GM21423 (cell line): ENCODE results near the gene EPC1.
"Not testable (repeated sequence)": the region's sequence is repeated elsewhere in the genome, so short reads cannot be mapped to it uniquely, and the experiment has no call there.

Source experiments
- ATAC-seq: cut with Tn5 transposase; IDR thresholded peaks from one replicate; pipeline ENCODE4 v1.9.1; 2021; ENCODE audit warnings: mild to moderate bottlenecking, moderate library complexity; ENCODE audit not compliant: unreplicated experiment

The EPC1 gene, protein sequence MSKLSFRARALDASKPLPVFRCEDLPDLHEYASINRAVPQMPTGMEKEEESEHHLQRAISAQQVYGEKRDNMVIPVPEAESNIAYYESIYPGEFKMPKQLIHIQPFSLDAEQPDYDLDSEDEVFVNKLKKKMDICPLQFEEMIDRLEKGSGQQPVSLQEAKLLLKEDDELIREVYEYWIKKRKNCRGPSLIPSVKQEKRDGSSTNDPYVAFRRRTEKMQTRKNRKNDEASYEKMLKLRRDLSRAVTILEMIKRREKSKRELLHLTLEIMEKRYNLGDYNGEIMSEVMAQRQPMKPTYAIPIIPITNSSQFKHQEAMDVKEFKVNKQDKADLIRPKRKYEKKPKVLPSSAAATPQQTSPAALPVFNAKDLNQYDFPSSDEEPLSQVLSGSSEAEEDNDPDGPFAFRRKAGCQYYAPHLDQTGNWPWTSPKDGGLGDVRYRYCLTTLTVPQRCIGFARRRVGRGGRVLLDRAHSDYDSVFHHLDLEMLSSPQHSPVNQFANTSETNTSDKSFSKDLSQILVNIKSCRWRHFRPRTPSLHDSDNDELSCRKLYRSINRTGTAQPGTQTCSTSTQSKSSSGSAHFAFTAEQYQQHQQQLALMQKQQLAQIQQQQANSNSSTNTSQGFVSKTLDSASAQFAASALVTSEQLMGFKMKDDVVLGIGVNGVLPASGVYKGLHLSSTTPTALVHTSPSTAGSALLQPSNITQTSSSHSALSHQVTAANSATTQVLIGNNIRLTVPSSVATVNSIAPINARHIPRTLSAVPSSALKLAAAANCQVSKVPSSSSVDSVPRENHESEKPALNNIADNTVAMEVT

DNA sequence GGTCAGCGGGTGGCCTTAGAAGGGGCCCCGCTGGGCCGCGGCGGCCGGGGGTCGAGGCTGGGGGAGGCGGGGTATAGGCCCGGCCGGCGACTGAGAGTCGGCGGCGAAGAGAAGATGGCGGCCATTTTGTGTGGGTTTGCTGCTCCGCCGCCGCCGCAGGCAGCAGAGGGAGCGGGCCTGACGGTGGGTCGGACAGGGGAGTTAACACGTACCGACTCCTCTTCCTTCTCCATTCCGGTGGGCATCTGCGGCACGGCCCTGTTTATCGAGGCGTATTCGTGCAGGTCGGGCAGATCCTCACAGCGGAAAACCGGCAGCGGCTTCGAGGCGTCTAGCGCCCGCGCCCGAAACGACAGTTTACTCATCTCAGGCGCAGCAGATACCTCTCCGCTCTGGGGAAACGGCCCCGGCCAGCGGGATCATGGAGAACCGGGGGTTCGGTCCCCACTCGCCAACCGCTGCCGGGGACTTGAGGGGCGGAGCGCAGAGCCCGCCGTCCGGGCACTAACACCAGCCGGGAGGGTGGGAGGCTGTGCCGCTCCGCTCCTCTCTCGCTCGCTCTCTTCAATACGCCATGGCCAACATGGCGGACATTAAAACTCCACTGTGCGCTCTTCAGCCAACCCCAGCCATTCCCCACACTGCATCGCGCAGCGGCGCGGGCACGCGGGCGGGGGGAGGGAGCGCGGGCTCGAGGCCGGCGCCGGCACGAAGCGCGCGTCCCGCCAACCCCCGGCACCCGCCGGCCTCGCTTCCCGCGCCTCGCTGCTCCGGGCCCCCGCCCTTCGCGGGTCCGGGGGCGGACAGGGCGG lies at the start of gene EPC1:
EPC1 (minus strand) TSS at position 608 of the 812 bp plus-strand sequence; CDS start at position 365, 243 bp downstream.
- peak; percentile 58 for ATAC-seq

DNA sequence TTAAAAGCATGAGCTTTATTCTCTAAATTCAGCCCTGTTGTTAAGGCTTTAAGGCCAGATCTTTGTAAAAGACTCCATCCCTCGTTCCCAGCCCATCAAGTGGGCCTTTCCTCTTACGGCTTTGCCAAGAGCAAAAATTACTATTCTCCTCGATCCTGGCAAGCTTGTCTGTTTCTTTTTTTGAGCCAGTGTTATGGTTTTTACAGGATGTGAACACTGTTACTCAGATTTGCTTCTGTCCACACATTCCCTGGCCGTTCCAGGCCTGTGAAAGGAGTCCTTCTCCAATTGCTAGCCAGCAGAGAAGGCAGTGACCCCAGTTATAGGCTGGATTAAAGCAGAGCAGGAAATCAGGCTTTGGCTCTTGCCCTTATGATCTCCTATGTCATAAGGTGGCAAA lies 47.0 kb upstream of the EPC1 start:
- ATAC-seq, result no peak

DNA sequence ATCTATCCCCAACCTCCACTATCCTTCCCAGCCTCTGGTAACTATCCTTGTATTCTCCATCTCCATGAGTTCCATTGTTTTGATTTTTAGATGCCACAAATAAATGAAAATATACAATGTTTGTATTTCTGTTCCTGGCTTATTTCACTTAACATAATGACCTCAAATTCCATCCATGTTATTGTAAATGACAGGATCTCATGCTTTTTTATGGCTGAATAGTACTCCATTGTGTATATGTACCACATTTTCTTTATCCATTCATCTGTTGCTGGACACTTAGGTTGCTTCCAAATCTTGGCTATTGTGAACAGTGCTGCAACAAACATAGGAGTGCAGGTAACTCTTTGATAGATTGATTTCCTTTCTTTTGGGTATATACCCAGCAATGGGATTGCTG lies 45.3 kb upstream of the EPC1 start:
- not testable (repeated sequence) for ATAC-seq

DNA sequence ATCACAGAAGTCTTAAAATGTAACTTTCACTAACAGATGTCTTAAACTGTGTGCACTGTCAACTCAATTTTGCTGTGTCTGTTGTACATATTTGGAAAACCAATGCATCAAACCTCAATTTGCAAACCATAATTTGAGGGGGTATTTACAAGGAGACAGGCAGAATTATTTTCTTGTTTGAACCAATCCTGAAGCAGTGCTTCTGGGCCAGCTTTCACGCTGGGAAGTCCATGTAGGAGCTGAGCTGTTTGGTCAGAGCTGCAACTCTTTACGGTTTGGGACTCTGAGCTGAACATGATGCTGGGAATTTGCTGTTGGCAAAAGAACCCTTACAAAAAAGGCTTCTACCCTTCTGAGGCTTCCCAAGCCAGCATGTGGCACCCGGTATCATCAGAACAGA lies 43.2 kb upstream of the EPC1 start:
- no peak for ATAC-seq

DNA sequence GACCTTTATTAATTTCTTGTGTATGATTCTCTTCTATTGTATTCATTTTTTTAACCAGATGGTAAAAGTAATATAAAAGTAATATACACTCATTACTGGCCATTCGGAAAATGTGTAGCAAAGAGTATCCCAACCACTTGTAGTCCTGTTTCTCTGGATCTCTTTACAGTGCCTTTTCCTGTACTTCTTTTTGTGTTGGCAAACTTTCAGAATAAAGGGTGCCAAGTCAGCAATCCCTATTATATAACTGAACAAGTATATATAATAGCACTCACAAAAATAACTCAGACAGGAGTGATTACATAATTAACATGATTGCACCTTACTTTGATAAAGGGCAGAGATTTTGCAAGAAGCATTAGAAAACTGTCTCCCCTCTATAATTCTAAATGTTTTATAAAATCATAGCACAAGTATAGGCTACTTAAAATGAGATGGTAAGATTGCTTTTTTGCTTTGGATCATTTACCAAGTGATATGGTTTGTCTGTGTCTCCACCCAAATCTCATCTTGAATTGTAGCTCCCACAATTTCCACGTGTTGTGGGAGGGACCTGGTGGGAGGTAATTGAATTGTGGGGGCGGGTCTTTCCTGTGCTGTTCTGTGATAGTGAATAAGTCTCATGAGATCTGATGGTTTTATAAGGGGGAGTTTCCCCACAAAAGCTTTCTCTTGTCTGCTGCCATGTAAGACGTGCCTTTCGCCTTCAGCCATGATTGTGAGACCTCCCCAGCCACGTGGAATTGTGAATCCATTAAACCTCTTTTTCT lies 41.5 kb upstream of the EPC1 start:
- no peak for ATAC-seq

DNA sequence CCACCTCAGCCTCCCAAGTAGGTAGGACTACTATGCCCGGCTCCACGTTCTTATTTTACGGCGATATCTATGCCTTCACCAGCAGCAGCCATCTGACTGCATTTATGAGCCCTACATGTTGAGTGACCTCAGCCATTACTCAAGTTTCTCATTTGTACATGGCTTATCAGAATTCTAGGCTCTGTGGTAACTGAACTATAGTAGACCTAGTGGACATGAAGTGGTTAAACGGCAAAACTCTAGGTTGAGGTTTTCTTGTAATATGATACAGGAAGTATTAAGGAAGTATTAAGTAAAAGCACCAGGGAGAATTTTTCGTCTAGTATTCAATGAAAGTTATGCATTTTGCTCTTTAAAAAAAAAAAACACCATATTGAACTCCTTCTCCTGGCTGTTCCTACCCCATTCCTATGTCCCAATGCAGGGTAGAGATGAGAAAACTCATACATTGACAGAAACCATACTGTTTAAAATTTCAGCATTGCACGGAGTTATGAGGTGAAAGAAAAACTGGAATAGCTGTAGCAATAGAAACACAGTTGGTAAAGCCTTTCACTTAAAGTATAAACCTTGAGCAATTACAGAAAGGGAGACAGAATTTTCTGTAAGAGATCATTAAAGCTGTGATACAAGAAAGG lies 39.8 kb upstream of the EPC1 start:
- ATAC-seq, result no peak

DNA sequence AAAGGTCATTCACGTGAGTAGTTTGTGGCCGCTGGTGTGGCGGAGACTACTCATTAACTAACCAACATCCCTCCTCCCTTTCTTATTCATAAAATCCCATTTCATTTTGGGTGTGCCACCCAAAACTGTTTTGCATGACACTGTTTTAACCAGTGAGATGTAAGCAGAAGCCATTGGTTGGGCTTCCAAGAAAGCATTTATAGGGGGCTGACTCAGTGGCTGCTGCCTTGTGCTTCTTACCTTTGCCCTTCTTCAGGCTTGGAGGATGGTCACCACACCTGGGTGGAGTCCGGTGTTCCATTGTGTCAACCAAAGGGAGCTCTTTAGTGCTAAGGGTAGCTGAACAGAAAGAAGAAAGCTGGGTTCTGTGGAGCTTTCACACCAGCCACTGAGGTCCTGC lies 37.2 kb upstream of the EPC1 start:
- ATAC-seq, result no peak

DNA sequence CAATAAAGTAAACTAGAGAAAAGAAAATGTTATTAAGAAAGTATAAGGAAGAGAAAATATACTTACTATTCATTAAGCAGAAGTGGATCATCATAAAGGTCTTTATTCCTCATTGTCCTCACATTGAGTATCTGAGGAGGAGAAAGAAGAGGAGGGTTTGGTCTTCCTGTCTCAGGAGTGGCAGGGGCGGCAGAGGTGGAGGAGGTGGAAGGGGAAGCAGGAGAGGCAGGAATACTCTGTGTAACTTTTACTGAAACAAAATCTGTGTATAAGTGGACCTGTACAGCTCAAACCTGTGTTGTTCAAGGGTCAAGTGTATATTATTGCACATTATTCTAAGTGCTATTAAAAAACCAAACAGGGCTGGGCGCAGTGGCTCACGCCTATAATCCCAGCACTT lies 34.2 kb upstream of the EPC1 start:
- no peak for ATAC-seq

DNA sequence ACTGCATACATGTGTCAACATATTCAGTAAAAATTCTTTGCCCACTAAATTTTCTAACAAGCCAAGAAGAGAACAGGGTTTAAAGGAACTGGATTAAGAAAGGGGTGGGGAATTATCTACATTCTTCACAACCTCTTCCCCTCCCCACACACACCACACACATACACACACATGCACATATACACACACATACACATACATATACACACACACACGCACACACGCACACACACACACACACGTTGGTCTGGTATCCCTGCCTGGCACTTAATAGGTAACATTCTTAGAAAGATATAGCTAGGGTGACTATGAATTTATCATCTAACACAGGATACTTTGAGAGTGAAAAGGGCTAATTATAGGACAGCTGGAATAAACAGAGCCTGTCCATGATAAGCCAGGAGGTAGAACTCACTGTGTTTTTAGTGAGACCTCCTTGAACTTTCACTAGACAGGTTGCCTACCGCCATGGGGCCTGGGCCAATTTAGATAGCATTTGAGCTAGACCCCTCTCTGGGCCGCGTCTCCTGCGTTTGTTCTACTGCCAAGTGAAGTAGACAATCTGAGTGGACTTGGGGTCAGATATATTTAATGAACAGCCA lies 33.1 kb upstream of the EPC1 start:
- no peak for ATAC-seq

DNA sequence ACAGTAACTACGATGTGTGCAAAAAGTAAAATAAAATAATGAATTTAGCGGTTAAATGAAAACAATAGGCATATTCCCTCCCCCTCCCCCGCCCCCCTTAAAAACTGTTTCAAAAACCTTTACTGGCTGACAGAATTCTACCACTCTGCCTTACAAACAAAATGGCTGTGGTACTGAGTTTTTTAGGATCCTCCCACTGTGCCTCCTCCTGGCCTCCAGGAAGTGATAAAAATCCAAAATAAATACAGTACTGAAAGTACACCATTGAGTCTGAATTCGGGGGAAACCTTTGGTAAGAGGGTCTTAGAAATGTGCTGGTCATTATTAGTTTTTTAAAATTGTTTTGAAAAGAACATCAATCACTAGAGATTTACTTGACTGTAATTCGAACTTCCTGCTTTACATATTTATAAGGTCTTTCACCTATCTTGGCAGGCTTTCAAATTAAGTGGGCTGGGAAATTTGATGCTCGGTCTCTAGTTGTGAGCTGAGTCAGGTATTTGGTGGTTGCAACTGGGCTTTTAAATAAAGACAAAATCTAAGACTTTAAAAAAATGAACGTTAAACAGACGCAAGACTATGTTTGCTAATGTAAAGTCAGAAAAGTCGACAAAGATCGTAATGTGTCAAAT lies 32.5 kb upstream of the EPC1 start:
- no peak for ATAC-seq

DNA sequence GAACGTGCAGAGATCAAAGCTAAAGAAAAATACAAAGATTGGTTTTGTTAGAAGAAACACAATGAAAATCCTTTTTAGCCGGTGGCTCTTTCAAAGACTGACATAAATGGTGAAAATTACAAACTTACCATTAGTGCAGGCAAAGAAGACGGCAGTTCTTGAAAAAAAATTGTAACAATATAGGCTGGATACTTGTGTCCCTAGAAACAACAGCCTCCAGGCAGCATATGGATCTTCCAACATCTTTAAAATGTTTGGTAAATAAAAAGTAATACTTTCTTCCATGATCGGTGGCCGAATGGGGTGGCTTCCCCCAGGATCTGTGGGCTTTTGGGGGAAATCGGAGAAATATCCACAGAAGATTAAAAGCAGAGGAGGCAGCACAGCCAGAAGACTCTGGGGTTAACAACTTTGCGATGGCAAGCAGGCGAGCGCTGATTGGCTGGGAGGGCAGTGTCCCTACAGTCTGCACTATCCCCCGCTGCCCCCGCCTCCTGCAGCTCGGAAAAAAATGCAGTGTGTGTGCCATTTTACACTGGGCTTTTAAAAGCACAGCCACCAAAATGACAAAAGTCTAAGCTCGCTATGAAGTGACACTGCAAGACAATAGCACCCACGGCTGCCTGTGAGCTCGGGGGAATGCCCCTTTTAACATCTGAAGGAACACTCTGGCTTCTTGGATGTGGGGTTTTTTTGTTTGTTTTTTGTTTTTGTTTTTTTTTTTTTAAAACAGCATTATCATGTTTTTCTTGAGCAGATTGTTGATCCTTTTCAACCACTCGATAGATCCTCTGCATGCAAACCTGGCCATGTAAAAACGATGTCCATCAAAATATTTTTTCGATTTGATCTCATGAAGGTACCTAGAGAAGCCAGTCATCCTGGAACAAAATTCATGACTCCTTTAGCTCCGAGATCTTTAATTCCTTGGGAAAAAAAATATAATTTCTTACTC lies 31.7 kb upstream of the EPC1 start:
- ATAC-seq, result peak; percentile 92

DNA sequence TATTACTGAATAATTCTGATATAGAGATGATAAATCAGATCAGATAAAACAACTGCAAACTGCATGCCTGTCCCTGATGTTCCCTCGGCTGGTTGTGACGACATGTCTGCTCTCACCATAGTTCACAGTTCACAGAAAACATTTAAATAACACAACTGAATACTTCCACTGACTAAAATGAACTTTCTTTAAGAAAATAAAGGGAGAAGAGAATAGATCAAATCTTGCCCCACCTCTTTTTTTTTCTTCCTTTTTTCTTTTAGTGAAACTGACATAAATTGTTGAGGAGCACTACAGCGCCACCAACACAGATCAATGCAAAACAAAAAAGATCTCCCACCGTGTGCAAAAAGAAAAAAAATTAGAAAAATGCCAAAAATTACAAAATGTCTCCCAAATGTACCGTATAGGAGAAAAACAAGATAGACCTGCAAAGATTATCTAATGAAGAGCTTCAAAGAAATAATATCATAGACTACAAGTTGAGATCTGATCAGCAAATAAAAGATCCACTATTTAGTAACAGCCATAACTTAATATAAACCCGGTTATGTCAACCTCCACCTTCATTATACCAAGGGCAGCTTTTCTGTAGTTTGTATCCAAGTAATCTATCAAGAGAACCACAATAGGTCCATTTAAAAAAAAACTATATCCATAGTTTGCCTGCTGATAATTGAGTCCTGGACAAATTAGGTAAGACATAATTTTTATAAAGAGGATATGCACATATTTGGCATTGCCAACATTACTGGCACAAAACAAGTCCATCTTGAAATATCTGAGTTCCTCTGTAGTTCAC lies 30.7 kb upstream of the EPC1 start:
- ATAC-seq, result peak; percentile 33

DNA sequence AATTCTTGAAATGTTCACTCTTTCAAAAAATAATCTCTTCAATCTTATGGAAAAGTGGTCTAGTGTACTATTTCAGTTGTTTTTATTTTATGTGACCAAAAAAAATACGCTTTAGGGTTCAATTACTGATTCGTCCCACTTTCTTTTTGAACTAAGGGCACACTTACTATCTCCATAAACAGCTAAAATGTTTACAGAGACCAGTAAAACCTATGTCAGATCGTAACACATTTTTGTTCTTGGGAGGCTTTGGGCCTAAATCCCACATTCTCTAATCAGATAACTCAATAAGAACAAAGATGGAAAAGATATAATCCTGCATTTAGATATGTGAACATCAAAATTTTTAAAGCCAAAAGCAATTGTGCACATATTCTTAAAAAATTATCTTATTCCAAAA lies 29.8 kb upstream of the EPC1 start:
- ATAC-seq, result no peak

DNA sequence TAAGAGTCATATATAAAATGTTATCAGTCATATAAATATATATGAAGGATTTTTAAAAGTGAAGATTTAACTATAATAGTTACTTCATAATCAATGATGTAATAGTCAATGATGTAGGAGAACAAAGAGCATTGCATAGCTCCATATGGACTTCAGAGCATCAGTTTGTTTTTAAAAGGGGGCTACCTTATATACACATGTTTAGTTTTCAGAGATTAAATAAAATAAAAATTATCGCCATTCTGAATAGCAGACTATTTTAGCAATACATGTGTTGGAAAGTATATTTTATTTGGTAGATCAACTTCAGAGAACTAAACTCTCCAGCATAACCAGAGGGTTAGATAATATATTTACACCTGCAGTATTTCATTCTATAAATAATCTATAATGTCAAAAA lies 29.1 kb upstream of the EPC1 start:
- no peak for ATAC-seq

DNA sequence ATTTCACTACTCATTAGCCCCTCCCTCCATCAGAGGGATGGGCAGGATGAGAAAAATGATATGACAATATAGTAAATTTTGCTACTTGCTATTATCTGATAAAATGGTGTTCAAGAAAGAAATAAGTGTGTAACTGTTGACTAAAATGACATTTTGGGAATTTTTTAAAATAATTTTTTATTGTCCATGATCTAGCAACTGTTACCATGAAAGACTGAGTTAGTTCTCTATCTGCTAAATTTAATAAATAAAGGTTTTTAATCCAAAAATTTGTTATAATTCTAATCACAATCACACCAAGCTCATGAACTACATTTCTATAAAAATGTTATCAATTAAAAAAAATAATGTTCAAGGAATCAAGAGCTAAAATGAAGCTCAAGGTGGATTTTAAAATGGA lies 28.7 kb upstream of the EPC1 start:
- ATAC-seq, result no peak

DNA sequence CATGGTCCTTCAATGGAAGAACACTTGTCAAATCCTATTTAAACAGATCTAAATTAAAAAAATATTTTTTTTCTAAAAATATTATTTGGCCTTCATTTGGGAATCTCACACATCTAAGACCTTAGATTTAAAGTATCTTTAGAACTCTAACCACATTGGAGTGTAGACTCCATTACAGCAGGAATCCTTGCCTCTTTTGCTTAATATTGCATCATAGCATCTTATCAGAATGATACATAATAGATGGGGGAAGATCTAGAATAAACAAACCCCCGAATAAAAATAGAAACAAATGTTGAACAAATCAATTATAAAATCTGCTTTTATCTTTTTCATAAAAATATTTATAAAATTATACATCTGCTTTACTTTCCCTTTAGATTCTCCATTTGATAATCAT lies 27.6 kb upstream of the EPC1 start:
- no peak for ATAC-seq

DNA sequence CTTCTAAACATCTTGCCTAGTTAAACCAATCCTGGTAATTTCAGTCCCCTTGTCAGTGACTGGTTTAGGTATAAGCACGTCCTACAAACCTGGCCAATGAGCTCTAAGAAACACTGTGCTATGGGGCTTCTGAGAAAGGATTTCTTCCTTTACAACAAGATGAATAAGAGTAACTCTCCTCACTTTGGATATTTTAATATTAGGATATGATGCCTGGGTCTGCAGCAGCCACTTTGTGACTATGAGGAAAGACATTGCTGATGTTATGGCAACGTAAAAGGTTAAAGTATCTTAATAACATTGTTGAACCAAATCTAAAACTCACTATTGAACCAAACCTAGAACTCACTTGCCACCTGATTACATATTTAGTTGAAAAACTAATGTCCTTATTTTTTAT lies 26.5 kb upstream of the EPC1 start:
- ATAC-seq, result no peak
